Gastrocnemius medialis (tissue), 4 donors: ENCODE results near the gene PPP6R3.

Experiments used
- CTCF ChIP-seq, 5 experiments: fragments of 450-650 bp in 3 of 5; fragments of 200-600 bp in 2 of 5; sonication (generic) in 2 of 5; IDR thresholded peaks in 4 of 5; conservative IDR thresholded peaks in 1 of 5; 1 replicate in 4 of 5; 2 replicates in 1 of 5; pipeline ENCODE4 v1.5.1; 2016 to 2019; ENCODE audit warnings: antibody characterized with exemption in 5 of 5, mild to moderate bottlenecking in 3 of 5, moderate library complexity in 3 of 5
- POLR2A ChIP-seq, 2 donors: fragments of 450-650 bp; IDR thresholded peaks; one replicate each; pipeline ENCODE4 v1.6.1; 2017; ENCODE audit warnings: antibody characterized with exemption in 2 of 2, mild to moderate bottlenecking in 2 of 2, moderate library complexity in 2 of 2

- no peak for TF ChIP-seq CTCF (IDR thresholded peaks at IDR 0.05 in 4 of 5, conservative IDR thresholded peaks at IDR 0.05 in 1 of 5)
- no peak for TF ChIP-seq POLR2A (IDR thresholded peaks at IDR 0.05)
Observed at GRCh38 chr11:68467201-68467834, 6.8 kb downstream of the PPP6R3 start.
